ENCODE results near the gene MTNR1B.

The MTNR1B gene

GRCh38 chr11:93005239-93005638 is 35.8 kb downstream of the MTNR1B start:
- Histone ChIP-seq H3K9ac (ENCODE audit: low read length) (no peak overlapping the region), H2BK12ac (ENCODE audit: low read length in 2 of 2) (peak overlapping the region in 1 of 2 experiments; percentile 54), H3K18ac (ENCODE audit: low read depth in 1 of 2, low read length in 2 of 2) (no peak overlapping the region), H4K91ac (ENCODE audit: low read length) (no peak overlapping the region), H2AK5ac (ENCODE audit: low read length, severe bottlenecking) (no peak overlapping the region), H2AFZ (ENCODE audit: low read depth, low read length) (no peak overlapping the region), H3K4me1 (ENCODE audit: control insufficient read depth, insufficient read depth, low read depth, low read length) (peaks cover 7% of the 10 kb centered on the region), H3K79me1 (replicated peaks; ENCODE audit: low read length, poor library complexity, severe bottlenecking) (no peaks in the 10 kb centered on the region), H3K14ac (ENCODE audit: low read length in 2 of 2) (peak overlapping the region in 1 of 2 experiments; percentile 26), H3K23ac (ENCODE audit: low read length in 2 of 2) (no peak overlapping the region), H3K27ac (ENCODE audit: low read length, poor library complexity, severe bottlenecking) (no peak overlapping the region), H2BK120ac (ENCODE audit: low read depth, low read length) (no peak overlapping the region), H3K4ac (ENCODE audit: low read depth in 1 of 2, low read length in 2 of 2) (no peak overlapping the region), H3K4me3 (ENCODE audit: insufficient read depth in 1 of 2, low read depth in 1 of 2, low read length in 2 of 2) (no peak overlapping the region), H2BK15ac (ENCODE audit: low read depth, poor library complexity, severe bottlenecking) (no peak overlapping the region), H3K4me2 (ENCODE audit: low read length, poor library complexity, severe bottlenecking) (no peak overlapping the region), H3K9me3 (ENCODE audit: control insufficient read depth, low read length) (no peaks in the 10 kb centered on the region), H2BK5ac (ENCODE audit: low read depth, low read length, poor library complexity, severe bottlenecking) (no peak overlapping the region), H4K8ac (ENCODE audit: low read length) (no peak overlapping the region), H3K36me3 (ENCODE audit: control insufficient read depth in 1 of 2, insufficient read depth in 2 of 2, low read depth in 1 of 2, low read length in 2 of 2) (no peaks in the 10 kb centered on the region), H3K27me3 (ENCODE audit: control insufficient read depth in 1 of 2, insufficient read depth in 1 of 2, low read length in 2 of 2) (no peaks in the 10 kb centered on the region)
- 83% methylated on average over 1 of the region's 1 CpG for WGBS
- no peak for DNase-seq

GRCh38 chr11:93013646-93014045 is 44.2 kb downstream of the MTNR1B start:
- 52% methylated on average over 1 of the region's 1 CpG for WGBS
- Histone ChIP-seq H2BK120ac (ENCODE audit: low read depth, low read length) (no peak overlapping the region), H2BK15ac (ENCODE audit: low read depth, poor library complexity, severe bottlenecking) (no peak overlapping the region), H2AK5ac (ENCODE audit: low read length, severe bottlenecking) (no peak overlapping the region), H3K18ac (ENCODE audit: low read depth in 1 of 2, low read length in 2 of 2) (no peak overlapping the region), H3K9me3 (ENCODE audit: control insufficient read depth, low read length) (no peaks in the 10 kb centered on the region), H2BK12ac (ENCODE audit: low read length in 2 of 2) (no peak overlapping the region), H3K4ac (ENCODE audit: low read depth in 1 of 2, low read length in 2 of 2) (no peak overlapping the region), H3K27me3 (ENCODE audit: control insufficient read depth in 1 of 2, insufficient read depth in 1 of 2, low read length in 2 of 2) (no peaks in the 10 kb centered on the region), H2BK5ac (ENCODE audit: low read depth, low read length, poor library complexity, severe bottlenecking) (no peak overlapping the region), H3K23ac (ENCODE audit: low read length in 2 of 2) (no peak overlapping the region), H4K91ac (ENCODE audit: low read length) (no peak overlapping the region), H3K79me1 (replicated peaks; ENCODE audit: low read length, poor library complexity, severe bottlenecking) (no peaks in the 10 kb centered on the region), H3K36me3 (ENCODE audit: control insufficient read depth in 1 of 2, insufficient read depth in 2 of 2, low read depth in 1 of 2, low read length in 2 of 2) (no peaks in the 10 kb centered on the region), H3K14ac (ENCODE audit: low read length in 2 of 2) (no peak overlapping the region), H3K4me3 (ENCODE audit: insufficient read depth in 1 of 2, low read depth in 1 of 2, low read length in 2 of 2) (no peak overlapping the region), H3K4me2 (ENCODE audit: low read length, poor library complexity, severe bottlenecking) (no peak overlapping the region), H3K27ac (ENCODE audit: low read length, poor library complexity, severe bottlenecking) (no peak overlapping the region), H3K4me1 (ENCODE audit: control insufficient read depth, insufficient read depth, low read depth, low read length) (no peaks in the 10 kb centered on the region), H4K8ac (ENCODE audit: low read length) (no peak overlapping the region), H3K9ac (ENCODE audit: low read length) (no peak overlapping the region), H2AFZ (ENCODE audit: low read depth, low read length) (no peak overlapping the region)
- peak; percentile 12 for DNase-seq

- Histone ChIP-seq H4K8ac (ENCODE audit: low read length) (no peak overlapping the region), H3K4me1 (ENCODE audit: control insufficient read depth, insufficient read depth, low read depth, low read length) (peaks cover 4% of the 10 kb centered on the region), H2BK5ac (ENCODE audit: low read depth, low read length, poor library complexity, severe bottlenecking) (no peak overlapping the region), H3K36me3 (ENCODE audit: control insufficient read depth in 1 of 2, insufficient read depth in 2 of 2, low read depth in 1 of 2, low read length in 2 of 2) (no peaks in the 10 kb centered on the region), H2BK15ac (ENCODE audit: low read depth, poor library complexity, severe bottlenecking) (no peak overlapping the region), H2AK5ac (ENCODE audit: low read length, severe bottlenecking) (no peak overlapping the region), H4K91ac (ENCODE audit: low read length) (no peak overlapping the region), H3K23ac (ENCODE audit: low read length in 2 of 2) (no peak overlapping the region), H3K4me2 (ENCODE audit: low read length, poor library complexity, severe bottlenecking) (no peak overlapping the region), H3K4me3 (ENCODE audit: insufficient read depth in 1 of 2, low read depth in 1 of 2, low read length in 2 of 2) (no peak overlapping the region), H3K9me3 (ENCODE audit: control insufficient read depth, low read length) (no peaks in the 10 kb centered on the region), H3K79me1 (replicated peaks; ENCODE audit: low read length, poor library complexity, severe bottlenecking) (no peaks in the 10 kb centered on the region), H3K27me3 (ENCODE audit: control insufficient read depth in 1 of 2, insufficient read depth in 1 of 2, low read length in 2 of 2) (no peaks in the 10 kb centered on the region), H2BK120ac (ENCODE audit: low read depth, low read length) (no peak overlapping the region), H2BK12ac (ENCODE audit: low read length in 2 of 2) (no peak overlapping the region), H3K4ac (ENCODE audit: low read depth in 1 of 2, low read length in 2 of 2) (no peak overlapping the region), H3K9ac (ENCODE audit: low read length) (no peak overlapping the region), H2AFZ (ENCODE audit: low read depth, low read length) (no peak overlapping the region), H3K18ac (ENCODE audit: low read depth in 1 of 2, low read length in 2 of 2) (no peak overlapping the region), H3K27ac (ENCODE audit: low read length, poor library complexity, severe bottlenecking) (no peak overlapping the region), H3K14ac (ENCODE audit: low read length in 2 of 2) (no peak overlapping the region)
- 94% methylated on average over 1 of the region's 1 CpG for WGBS
- no peak for DNase-seq
Measured at GRCh38 chr11:93016595-93016994, 47.1 kb downstream of the MTNR1B start.

GRCh38 chr11:93017821-93018690 is 48.6 kb downstream of the MTNR1B start:
- Histone ChIP-seq H3K79me1 (replicated peaks; ENCODE audit: low read length, poor library complexity, severe bottlenecking) (no peaks in the 10 kb centered on the region), H3K9me3 (ENCODE audit: control insufficient read depth, low read length) (no peaks in the 10 kb centered on the region), H2BK5ac (ENCODE audit: low read depth, low read length, poor library complexity, severe bottlenecking) (no peak overlapping the region), H4K91ac (ENCODE audit: low read length) (no peak overlapping the region), H3K4me1 (ENCODE audit: control insufficient read depth, insufficient read depth, low read depth, low read length) (peaks cover 4% of the 10 kb centered on the region), H2BK120ac (ENCODE audit: low read depth, low read length) (no peak overlapping the region), H2AFZ (ENCODE audit: low read depth, low read length) (no peak overlapping the region), H2BK12ac (ENCODE audit: low read length in 2 of 2) (no peak overlapping the region), H3K27me3 (ENCODE audit: control insufficient read depth in 1 of 2, insufficient read depth in 1 of 2, low read length in 2 of 2) (no peaks in the 10 kb centered on the region), H3K4me2 (ENCODE audit: low read length, poor library complexity, severe bottlenecking) (no peak overlapping the region), H3K14ac (ENCODE audit: low read length in 2 of 2) (no peak overlapping the region), H3K18ac (ENCODE audit: low read depth in 1 of 2, low read length in 2 of 2) (no peak overlapping the region), H3K4me3 (ENCODE audit: insufficient read depth in 1 of 2, low read depth in 1 of 2, low read length in 2 of 2) (no peak overlapping the region), H3K23ac (ENCODE audit: low read length in 2 of 2) (no peak overlapping the region), H2AK5ac (ENCODE audit: low read length, severe bottlenecking) (no peak overlapping the region), H2BK15ac (ENCODE audit: low read depth, poor library complexity, severe bottlenecking) (no peak overlapping the region), H3K27ac (ENCODE audit: low read length, poor library complexity, severe bottlenecking) (no peak overlapping the region), H3K4ac (ENCODE audit: low read depth in 1 of 2, low read length in 2 of 2) (no peak overlapping the region), H3K36me3 (ENCODE audit: control insufficient read depth in 1 of 2, insufficient read depth in 2 of 2, low read depth in 1 of 2, low read length in 2 of 2) (no peaks in the 10 kb centered on the region), H3K9ac (ENCODE audit: low read length) (no peak overlapping the region), H4K8ac (ENCODE audit: low read length) (no peak overlapping the region)
- WGBS = 92% methylated on average over 9 of the region's 9 CpGs
- no peak for DNase-seq

All from mesenchymal stem cell (in vitro differentiated cells and primary cell).